Activated T-cell treated with anti-CD3 and anti-CD28 coated beads, Interleukin-2, amount 50 U/mL, for 72 hours (primary cell): ENCODE results near the gene NUFIP1. TPM values are rescaled to one million over a fixed set of nuclear protein-coding genes. Genes with fewer than 3 reads are reported as not detected.

ENCODE experiments used
- ATAC-seq, 2 donors: fragments of 150-1000 bp; cut with Tn5 transposase; replicated peaks in 1 of 2; 2 replicates each; pipeline ENCODE4 v1.10.0; 2021; ENCODE audit warnings: moderate library complexity in 2 of 2, mild to moderate bottlenecking in 1 of 2
- DNase-seq, 2 donors: peaks; one replicate each; pipeline ENCODE4 v3.0.0; 2021 to 2022; ENCODE audit warnings: mixed read lengths in 1 of 2
- H3K27ac Mint-ChIP-seq: one replicate; pipeline ENCODE4 v1.8.0; 2022; ENCODE audit warnings: mild to moderate bottlenecking, moderate library complexity, mixed read lengths
- H3K27me3 Mint-ChIP-seq: one replicate; pipeline ENCODE4 v1.8.0; 2022; ENCODE audit warnings: low read depth, mixed read lengths
- H3K36me3 Mint-ChIP-seq, 2 donors: one replicate each; pipeline ENCODE4 v1.8.0; 2022; ENCODE audit warnings: mixed read lengths in 2 of 2, mild to moderate bottlenecking in 1 of 2; ENCODE audit not compliant: insufficient read depth in 2 of 2
- H3K4me1 Mint-ChIP-seq: one replicate; pipeline ENCODE4 v1.8.0; 2022; ENCODE audit warnings: low read depth, mixed read lengths
- H3K4me3 Mint-ChIP-seq, 2 donors: one replicate each; pipeline ENCODE4 v1.8.0; 2022; ENCODE audit warnings: mild to moderate bottlenecking in 2 of 2, mixed read lengths in 2 of 2, moderate library complexity in 2 of 2
- H3K9me3 Mint-ChIP-seq, 2 donors: one replicate each; pipeline ENCODE4 v1.8.0; 2022; ENCODE audit warnings: mixed read lengths in 2 of 2
- total RNA-seq, 2 donors: library from RNA; stranded (reverse); gene quantifications; one replicate each; pipeline ENCODE4 v1.2.3, GENCODE V29; 2022

The NUFIP1 gene
- total RNA-seq, 2 donors from 2014 or later = 4.8 to 8.0 TPM

GRCh38 chr13:44927968-44928367, 61.3 kb downstream of the NUFIP1 start:
- Mint-ChIP-seq H3K4me1 (no peaks in the 10 kb centered on the region), H3K27ac (no peak overlapping the region), H3K36me3 (no peaks in the 10 kb centered on the region), H3K4me3 (no peak overlapping the region), H3K9me3 (no peaks in the 10 kb centered on the region), H3K27me3 (peaks cover 40% of the 10 kb centered on the region)
- ATAC-seq (no peak), DNase-seq (no peak)

DNA sequence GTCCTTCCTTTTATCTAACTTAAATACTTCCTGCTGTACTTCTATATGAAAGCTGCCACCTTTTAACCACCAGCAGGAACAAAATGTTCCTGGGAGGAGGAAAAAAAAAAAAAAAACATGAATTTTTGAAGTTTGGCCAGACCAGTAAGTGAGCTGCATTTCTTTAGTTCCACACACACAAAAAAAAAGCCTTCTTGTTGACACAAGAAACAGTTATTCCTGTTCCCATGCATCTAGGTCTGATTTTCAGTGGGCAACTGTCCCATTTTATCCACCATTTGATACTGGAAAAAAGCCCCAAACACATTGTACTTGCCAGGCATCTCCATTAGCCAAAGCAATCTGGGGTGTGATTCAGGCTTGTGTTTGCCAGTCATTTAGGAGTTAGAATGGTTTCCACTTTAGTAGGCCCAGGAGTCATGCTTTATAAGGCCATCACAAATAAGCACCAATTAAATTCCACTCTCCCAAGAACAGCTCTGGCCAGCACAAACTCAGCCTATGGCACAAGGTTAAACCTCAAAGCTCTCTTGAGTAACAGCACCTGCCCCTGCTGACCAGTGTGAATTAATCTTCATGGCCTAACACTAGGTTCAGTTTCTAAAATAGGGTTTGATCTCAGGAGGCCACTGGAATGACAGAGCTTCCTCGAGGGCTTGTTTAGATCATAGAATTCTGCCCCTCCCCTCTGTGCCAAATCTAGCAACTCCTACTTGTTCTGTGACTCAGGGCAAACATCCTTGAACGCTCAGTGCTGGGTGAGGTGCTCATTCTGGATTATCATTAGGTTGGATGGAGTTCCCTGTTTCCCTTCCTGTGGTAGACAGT, 67.1 kb downstream of the NUFIP1 start:
- H3K4me3 Mint-ChIP-seq = no peak overlapping the region
- H3K9me3 Mint-ChIP-seq = no peaks in the 10 kb centered on the region
- ATAC-seq (no peak), DNase-seq (no peak)
- peaks cover 25% of the 10 kb centered on the region for H3K27me3 Mint-ChIP-seq
- peak overlapping the region; percentile 71 for H3K27ac Mint-ChIP-seq
- H3K4me1 Mint-ChIP-seq = no peaks in the 10 kb centered on the region
- no peaks in the 10 kb centered on the region for H3K36me3 Mint-ChIP-seq

DNA sequence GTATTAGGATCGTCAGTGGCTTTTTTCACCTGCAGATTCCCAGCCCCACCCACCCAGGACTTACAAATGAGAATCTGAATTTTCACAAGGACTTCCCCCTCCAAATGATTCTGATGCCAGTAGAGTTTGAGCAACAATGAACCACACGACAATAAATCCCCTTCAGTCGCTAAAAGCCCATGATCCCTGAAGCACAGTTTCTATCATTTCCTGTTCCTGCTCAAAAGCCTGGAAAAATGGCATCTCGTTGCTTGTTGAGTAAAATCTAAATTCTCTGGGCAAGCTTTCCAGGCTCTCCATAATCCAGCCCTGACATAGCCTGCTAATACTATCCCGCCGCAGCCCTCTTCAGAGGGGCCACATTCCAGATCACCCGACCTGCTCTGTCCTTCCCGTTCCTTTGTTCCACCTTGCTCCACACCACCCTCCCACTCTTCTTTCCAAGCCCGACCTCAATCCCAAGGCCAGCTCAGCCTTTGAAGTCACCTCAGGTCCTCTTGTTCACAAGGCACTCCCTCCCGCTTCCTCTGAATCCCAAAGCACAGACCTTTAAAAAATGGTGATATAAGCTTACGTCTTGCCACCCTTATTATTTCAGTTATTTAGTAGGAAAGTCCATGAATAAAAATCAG, 67.9 kb downstream of the NUFIP1 start:
- H3K9me3 Mint-ChIP-seq = no peaks in the 10 kb centered on the region
- H3K27me3 Mint-ChIP-seq = peaks cover 25% of the 10 kb centered on the region
- H3K4me3 Mint-ChIP-seq = no peak overlapping the region
- no peak for DNase-seq
- no peaks in the 10 kb centered on the region for H3K36me3 Mint-ChIP-seq
- H3K27ac Mint-ChIP-seq = no peak overlapping the region
- no peaks in the 10 kb centered on the region for H3K4me1 Mint-ChIP-seq
- ATAC-seq = no peak

DNA sequence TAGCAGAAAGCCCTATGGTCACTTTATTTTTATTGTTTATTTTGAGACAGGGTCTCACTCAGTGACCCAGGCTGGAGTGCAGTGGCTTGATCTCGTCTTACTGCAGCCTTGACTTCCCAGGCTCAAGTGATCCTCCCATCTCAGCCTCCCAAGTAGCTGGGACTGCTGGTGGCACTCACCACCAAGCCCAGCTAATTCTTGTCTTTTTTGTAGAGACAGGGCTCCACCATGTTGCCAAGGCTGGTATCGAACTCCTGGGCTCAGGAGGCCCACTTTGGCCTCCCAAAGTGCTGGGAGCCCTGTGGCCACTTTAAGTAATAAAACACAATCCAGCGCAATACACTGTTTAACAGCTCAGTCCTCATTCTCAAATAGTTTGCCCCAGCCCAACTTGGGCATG, 69.3 kb downstream of the NUFIP1 start:
- Mint-ChIP-seq H3K27me3 (peaks cover 11% of the 10 kb centered on the region), H3K36me3 (no peaks in the 10 kb centered on the region), H3K4me3 (no peak overlapping the region), H3K4me1 (no peaks in the 10 kb centered on the region), H3K9me3 (no peaks in the 10 kb centered on the region), H3K27ac (no peak overlapping the region)
- DNase-seq = no peak
- no peak for ATAC-seq

DNA sequence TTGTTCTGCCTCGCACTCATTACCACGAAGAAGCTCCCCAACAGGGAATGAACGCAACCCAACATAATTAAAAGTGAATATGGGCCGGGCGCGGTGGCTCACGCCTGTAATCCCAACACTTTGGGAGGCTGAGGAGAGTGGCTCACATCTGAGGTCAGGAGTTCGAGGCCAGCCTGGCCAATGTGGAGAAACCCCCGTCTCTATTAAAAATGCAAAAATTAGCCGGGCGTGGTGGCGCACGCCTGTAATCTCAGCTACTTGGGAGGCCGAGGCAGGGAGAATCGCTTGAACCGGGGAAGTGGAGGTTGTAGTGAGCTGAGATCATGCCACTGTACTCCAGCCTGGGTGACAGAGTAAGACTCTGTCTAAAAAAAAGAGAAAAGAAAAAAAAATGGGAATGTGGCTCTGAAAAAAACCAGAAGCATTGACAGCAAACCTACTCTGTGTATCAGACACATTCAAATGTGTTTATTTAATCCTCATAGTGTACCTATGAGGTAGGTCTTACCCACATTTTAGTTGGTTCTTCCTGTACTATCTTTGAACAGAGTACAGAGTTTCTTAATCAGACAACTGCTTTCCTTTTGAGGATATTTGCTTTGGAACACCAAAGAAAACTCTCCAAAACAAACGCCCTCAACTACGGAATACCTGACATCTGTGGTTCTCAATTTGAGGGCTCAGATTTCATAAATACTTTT, 70.0 kb downstream of the NUFIP1 start:
- Mint-ChIP-seq H3K4me3 (no peak overlapping the region), H3K27ac (no peak overlapping the region), H3K27me3 (peaks cover 4% of the 10 kb centered on the region), H3K36me3 (no peaks in the 10 kb centered on the region), H3K9me3 (no peaks in the 10 kb centered on the region), H3K4me1 (no peaks in the 10 kb centered on the region)
- no peak for DNase-seq
- no peak for ATAC-seq

DNA sequence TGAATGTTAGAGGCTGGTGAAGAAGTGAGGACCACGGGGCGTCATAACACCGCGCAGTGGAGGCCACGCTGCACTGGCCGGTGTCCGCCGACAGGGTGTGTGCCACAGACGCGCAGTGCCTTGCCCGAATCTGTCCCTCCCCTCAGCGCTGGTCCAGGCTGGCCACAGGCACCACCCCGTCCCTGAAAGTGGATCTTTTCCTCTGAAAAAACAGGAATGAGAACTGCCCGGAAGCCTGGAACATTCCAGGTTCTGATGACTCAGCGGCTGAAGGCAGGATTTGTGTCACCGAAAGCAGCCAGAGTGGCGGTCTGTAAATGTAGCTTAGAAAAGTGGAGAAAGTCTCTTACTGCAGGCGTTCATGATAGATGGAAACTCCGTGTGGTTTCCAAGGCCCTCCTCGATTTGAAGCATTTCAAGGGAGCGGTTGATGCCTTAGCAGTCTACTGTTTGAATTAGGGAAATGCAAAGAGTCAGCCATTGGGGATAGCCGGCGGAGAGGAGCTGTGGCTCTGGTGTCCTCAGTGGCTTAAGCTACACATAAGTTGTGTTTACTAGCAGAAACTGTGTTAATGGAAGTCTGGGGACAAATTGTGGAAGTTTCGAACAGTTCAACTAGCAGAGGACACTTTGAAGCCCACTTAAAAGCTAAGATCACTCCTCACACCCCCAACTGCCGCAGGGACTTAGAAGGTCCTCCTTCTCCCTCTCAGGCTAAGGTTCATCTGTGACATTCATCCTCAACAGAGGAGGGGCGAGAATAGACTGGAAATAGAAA, 70.8 kb downstream of the NUFIP1 start:
- H3K27ac Mint-ChIP-seq = no peak overlapping the region
- H3K9me3 Mint-ChIP-seq = no peaks in the 10 kb centered on the region
- H3K4me1 Mint-ChIP-seq = no peaks in the 10 kb centered on the region
- H3K27me3 Mint-ChIP-seq = no peaks in the 10 kb centered on the region
- H3K4me3 Mint-ChIP-seq = no peak overlapping the region
- DNase-seq (peak; percentile 84 to 88), ATAC-seq (peak; percentile 89 to 91)
- no peaks in the 10 kb centered on the region for H3K36me3 Mint-ChIP-seq

- Mint-ChIP-seq H3K4me1 (no peaks in the 10 kb centered on the region), H3K9me3 (peaks cover 5% of the 10 kb centered on the region in 2 donors), H3K4me3 (no peak overlapping the region)
Observed at GRCh38 chr13:44917589-44918325, 71.5 kb downstream of the NUFIP1 start.

GRCh38 chr13:44912278-44913016, 76.8 kb downstream of the NUFIP1 start:
- no peak overlapping the region for H3K4me3 Mint-ChIP-seq
- H3K27me3 Mint-ChIP-seq = no peaks in the 10 kb centered on the region
- H3K27ac Mint-ChIP-seq = no peak overlapping the region
- no peaks in the 10 kb centered on the region for H3K4me1 Mint-ChIP-seq
- no peak for ATAC-seq
- DNase-seq = no peak
- H3K9me3 Mint-ChIP-seq = peaks cover 9 to 14% of the 10 kb centered on the region in 2 donors
- H3K36me3 Mint-ChIP-seq = peaks cover 3 to 10% of the 10 kb centered on the region in 2 donors

More at GRCh38 chr13:44917589-44918325, 71.5 kb downstream of the NUFIP1 start:
- H3K27me3 Mint-ChIP-seq = no peaks in the 10 kb centered on the region
- ATAC-seq (peak; percentile 82), DNase-seq (peak; percentile 92 to 96)
- no peak overlapping the region for H3K27ac Mint-ChIP-seq
- no peaks in the 10 kb centered on the region for H3K36me3 Mint-ChIP-seq

DNA sequence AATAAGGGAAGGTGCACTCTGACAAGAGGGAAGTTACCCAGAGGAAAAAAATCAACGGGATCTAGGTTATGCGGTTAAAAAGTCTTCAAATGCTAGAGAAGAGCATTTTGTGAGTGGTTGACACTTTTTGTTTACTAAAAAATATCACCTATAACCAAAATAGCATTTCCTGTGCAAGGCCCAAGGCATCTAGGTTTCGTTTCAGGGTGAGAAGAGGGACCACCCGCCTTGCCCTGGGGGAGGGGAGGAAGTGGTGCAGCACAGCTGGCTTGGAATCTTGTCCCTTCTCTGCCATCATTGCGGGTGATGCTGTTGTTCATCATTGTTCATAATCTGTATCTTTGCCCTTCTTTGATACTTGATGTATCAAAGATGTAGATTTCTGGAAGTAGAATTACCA, 80.6 kb downstream of the NUFIP1 start:
- no peak for DNase-seq
- no peaks in the 10 kb centered on the region for H3K4me1 Mint-ChIP-seq
- H3K9me3 Mint-ChIP-seq = peaks cover 9 to 14% of the 10 kb centered on the region in 2 donors
- H3K4me3 Mint-ChIP-seq = no peak overlapping the region
- peaks cover 3 to 10% of the 10 kb centered on the region in 2 donors for H3K36me3 Mint-ChIP-seq
- no peaks in the 10 kb centered on the region for H3K27me3 Mint-ChIP-seq
- no peak for ATAC-seq
- H3K27ac Mint-ChIP-seq = no peak overlapping the region

GRCh38 chr13:44908266-44908665, 81.0 kb downstream of the NUFIP1 start:
- peaks cover 3 to 10% of the 10 kb centered on the region in 2 donors for H3K36me3 Mint-ChIP-seq
- no peak for DNase-seq
- H3K4me1 Mint-ChIP-seq = no peaks in the 10 kb centered on the region
- no peak overlapping the region for H3K4me3 Mint-ChIP-seq
- no peak overlapping the region for H3K27ac Mint-ChIP-seq
- peaks cover 9 to 13% of the 10 kb centered on the region in 2 donors for H3K9me3 Mint-ChIP-seq
- no peaks in the 10 kb centered on the region for H3K27me3 Mint-ChIP-seq
- no peak for ATAC-seq

DNA sequence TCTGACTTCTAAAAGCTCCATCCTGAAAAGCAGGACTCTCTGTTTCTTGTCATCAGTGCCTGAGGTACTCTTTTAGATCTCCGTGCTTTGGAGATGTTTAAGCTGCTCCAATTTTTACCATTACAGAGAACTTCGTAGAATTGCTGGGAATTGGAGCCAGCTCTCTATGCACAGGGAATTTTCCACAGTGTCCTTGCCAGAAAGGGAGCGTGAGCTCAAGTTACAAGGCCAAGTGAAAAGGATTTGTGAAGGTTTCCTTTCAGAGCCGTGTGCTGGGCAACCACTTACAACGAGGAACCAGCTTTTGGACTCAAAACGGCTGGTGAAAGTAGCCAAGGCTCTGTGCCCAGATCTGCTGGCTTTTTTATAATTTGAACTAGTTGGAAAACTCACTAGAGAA, 82.6 kb downstream of the NUFIP1 start:
- Mint-ChIP-seq H3K27me3 (peaks cover 7% of the 10 kb centered on the region), H3K9me3 (peaks cover 1 to 7% of the 10 kb centered on the region in 2 donors), H3K27ac (no peak overlapping the region), H3K4me3 (no peak overlapping the region), H3K4me1 (no peaks in the 10 kb centered on the region), H3K36me3 (peaks cover 3 to 5% of the 10 kb centered on the region in 2 donors)
- no peak for ATAC-seq
- no peak for DNase-seq

- Mint-ChIP-seq H3K9me3 (peaks cover 1 to 5% of the 10 kb centered on the region in 2 donors), H3K4me1 (no peaks in the 10 kb centered on the region), H3K27ac (no peak overlapping the region), H3K4me3 (no peak overlapping the region), H3K27me3 (peaks cover 7% of the 10 kb centered on the region), H3K36me3 (peaks cover 3 to 5% of the 10 kb centered on the region in 2 donors)
- ATAC-seq (no peak), DNase-seq (no peak)
Observed at GRCh38 chr13:44906230-44906629, 83.0 kb downstream of the NUFIP1 start.
